A673 (cell line): ENCODE measurements around the gene CPB2. TPM values are rescaled to one million over a fixed set of nuclear protein-coding genes. Genes with fewer than 3 reads are reported as not detected.

ENCODE experiments used
- BruUV-seq: library from RNA; stranded (reverse); fragments of 400-500 nt; replicated peaks from 2 replicates; lab custom pipeline; 2021; lab: Mats Ljungman, UMichigan
- CTCF ChIA-PET: fragments of 300-600 bp; sonication (Branson Sonifier 250); formaldehyde crosslinking; loops from one replicate; lab custom pipeline; 2022; ENCODE audit warnings: antibody characterized with exemption; lab: Charles Lee
- POLR2A ChIA-PET: fragments of 300-600 bp; sonication (Branson Sonifier 250); formaldehyde crosslinking; loops from one replicate; lab custom pipeline; 2022; ENCODE audit warnings: antibody characterized with exemption; ENCODE audit not compliant: low non-redundant PET; lab: Charles Lee
- DNase-seq: peaks from one replicate; pipeline ENCODE4 v3.0.0-alpha.2; 2015; ENCODE audit warnings: low spot score
- H3K27ac ChIP-seq: fragments of 200-600 bp; sonication (generic); 2 replicates; pipeline ENCODE4 v1.5.1; 2016; ENCODE audit warnings: mixed run types, low read depth, mild to moderate bottlenecking, mixed read lengths, antibody characterized with exemption, low read length; ENCODE audit not compliant: poor library complexity, severe bottlenecking
- H3K27me3 ChIP-seq: fragments of 200-600 bp; sonication (generic); replicated peaks from 2 replicates; pipeline ENCODE4 v1.6.1; 2017; ENCODE audit warnings: mixed run types, low read depth, mild to moderate bottlenecking, mixed read lengths, antibody characterized with exemption, low read length; ENCODE audit not compliant: insufficient read depth, poor library complexity
- H3K36me3 ChIP-seq: fragments of 200-600 bp; sonication (generic); 2 replicates; pipeline ENCODE4 v1.6.1; 2016; ENCODE audit warnings: mixed run types, mild to moderate bottlenecking, mixed read lengths, antibody characterized with exemption, low read length; ENCODE audit not compliant: insufficient read depth, poor library complexity, severe bottlenecking
- H3K4me1 ChIP-seq: fragments of 200-600 bp; sonication (generic); 2 replicates; pipeline ENCODE4 v1.6.1; 2017; ENCODE audit warnings: mixed run types, mild to moderate bottlenecking, mixed read lengths, antibody characterized with exemption, low read length; ENCODE audit not compliant: insufficient read depth, poor library complexity, severe bottlenecking
- H3K4me3 ChIP-seq: fragments of 200-600 bp; sonication (generic); 2 replicates; pipeline ENCODE4 v1.5.1; 2016; ENCODE audit warnings: low read depth, mixed run types, mild to moderate bottlenecking, mixed read lengths, low read length; ENCODE audit not compliant: poor library complexity, severe bottlenecking
- H3K9me3 ChIP-seq: fragments of 200-600 bp; sonication (generic); 2 replicates; pipeline ENCODE4 v1.6.1; 2016; ENCODE audit warnings: mixed run types, low read depth, mild to moderate bottlenecking, mixed read lengths, antibody characterized with exemption, low read length; ENCODE audit not compliant: poor library complexity, severe bottlenecking
- CTCF ChIP-seq: fragments of 300-800, 200-600 bp; sonication (generic); conservative IDR thresholded peaks from 2 replicates; pipeline ENCODE4 v1.5.1; 2017; ENCODE audit warnings: low read depth, mild to moderate bottlenecking, antibody characterized with exemption, low read length, moderate library complexity, mixed read lengths
- EZH2 ChIP-seq: fragments of 200-600 bp; sonication (generic); IDR thresholded peaks from 2 replicates; pipeline ENCODE4 v1.6.1; 2017; ENCODE audit warnings: borderline replicate concordance, low read depth, mild to moderate bottlenecking, mixed read lengths, antibody characterized with exemption, low read length; ENCODE audit not compliant: poor library complexity, severe bottlenecking
- intact Hi-C: fragments of 100-400 bp; cut with micrococcal nuclease; formaldehyde crosslinking; loops from one replicate; pipeline ENCODE4 v1.10.0; 2022; ENCODE audit not compliant: unreplicated experiment
- total RNA-seq: library from RNA; stranded (reverse); gene quantifications from 2 replicates; pipeline ENCODE4 v1.2.3, GENCODE V29; 2021

Gene CPB2
- total RNA-seq, 1 experiment from 2014 or later = 5.5 TPM

GRCh38 chr13:46145950-46146349, 41.1 kb upstream of the CPB2 start:
- Histone ChIP-seq H3K27ac (no peak overlapping the region), H3K4me3 (no peak overlapping the region), H3K36me3 (no peaks in the 10 kb centered on the region), H3K9me3 (no peaks in the 10 kb centered on the region), H3K27me3 (no peaks in the 10 kb centered on the region), H3K4me1 (peaks cover 50% of the 10 kb centered on the region)
- ChIA-PET POLR2A (no interaction called here), CTCF (interaction anchor here (1.2 kb wide), 1 partner anchor 19 kb away, joined by 3 read pairs; no protein-coding TSS in a partner anchor)
- no TSS peak for BruUV-seq
- no peak for TF ChIP-seq CTCF
- TF ChIP-seq EZH2 = no peak
- no peak for DNase-seq
- intact Hi-C loops = loop anchor here (2.0 to 5.0 kb wide), 3 partner anchors 141 to 175 kb away; no protein-coding TSS in a partner anchor

- no peak overlapping the region for H3K27ac ChIP-seq
- no peaks in the 10 kb centered on the region for H3K9me3 ChIP-seq
- DNase-seq = no peak
- peaks cover 42% of the 10 kb centered on the region for H3K4me1 ChIP-seq
- ChIA-PET CTCF (interaction anchor here (1.2 kb wide), 1 partner anchor 18 kb away, joined by 3 read pairs; no protein-coding TSS in a partner anchor), POLR2A (interaction anchor here (0.6 kb wide), 1 partner anchor 8 kb away, joined by 3 read pairs; no protein-coding TSS in a partner anchor)
- H3K36me3 ChIP-seq = no peaks in the 10 kb centered on the region
- TF ChIP-seq CTCF (no peak), EZH2 (no peak)
- no peak overlapping the region for H3K4me3 ChIP-seq
- H3K27me3 ChIP-seq = no peaks in the 10 kb centered on the region
- BruUV-seq = no TSS peak
- intact Hi-C loops = loop anchor here (5.0 kb wide), 2 partner anchors 142 to 162 kb away; no protein-coding TSS in a partner anchor
These were observed 40.3 kb upstream of the CPB2 start for GRCh38 chr13:46145135-46145534.

- no TSS peak for BruUV-seq
- POLR2A ChIA-PET = no interaction called here
- Histone ChIP-seq H3K27me3 (no peaks in the 10 kb centered on the region), H3K4me1 (peaks cover 23% of the 10 kb centered on the region), H3K9me3 (no peaks in the 10 kb centered on the region), H3K27ac (no peak overlapping the region), H3K4me3 (no peak overlapping the region), H3K36me3 (no peaks in the 10 kb centered on the region)
- intact Hi-C loops = no loop called here
- CTCF ChIA-PET = interaction anchor here (1.4 kb wide), 1 partner anchor 16 kb away, joined by 6 read pairs; no protein-coding TSS in a partner anchor
- TF ChIP-seq CTCF = no peak
- no peak for TF ChIP-seq EZH2
- DNase-seq = no peak
These were observed 38.4 kb upstream of the CPB2 start for GRCh38 chr13:46143184-46143701.
